ENCODE measurements around the gene SLC16A12.

The SLC16A12 gene

GRCh38 chr10:89524279-89524678 lies 11.1 kb downstream of the SLC16A12 start:
- no peak for DNase-seq (ENCODE audit: low read depth)
- TF ChIP-seq, protein P1, sequence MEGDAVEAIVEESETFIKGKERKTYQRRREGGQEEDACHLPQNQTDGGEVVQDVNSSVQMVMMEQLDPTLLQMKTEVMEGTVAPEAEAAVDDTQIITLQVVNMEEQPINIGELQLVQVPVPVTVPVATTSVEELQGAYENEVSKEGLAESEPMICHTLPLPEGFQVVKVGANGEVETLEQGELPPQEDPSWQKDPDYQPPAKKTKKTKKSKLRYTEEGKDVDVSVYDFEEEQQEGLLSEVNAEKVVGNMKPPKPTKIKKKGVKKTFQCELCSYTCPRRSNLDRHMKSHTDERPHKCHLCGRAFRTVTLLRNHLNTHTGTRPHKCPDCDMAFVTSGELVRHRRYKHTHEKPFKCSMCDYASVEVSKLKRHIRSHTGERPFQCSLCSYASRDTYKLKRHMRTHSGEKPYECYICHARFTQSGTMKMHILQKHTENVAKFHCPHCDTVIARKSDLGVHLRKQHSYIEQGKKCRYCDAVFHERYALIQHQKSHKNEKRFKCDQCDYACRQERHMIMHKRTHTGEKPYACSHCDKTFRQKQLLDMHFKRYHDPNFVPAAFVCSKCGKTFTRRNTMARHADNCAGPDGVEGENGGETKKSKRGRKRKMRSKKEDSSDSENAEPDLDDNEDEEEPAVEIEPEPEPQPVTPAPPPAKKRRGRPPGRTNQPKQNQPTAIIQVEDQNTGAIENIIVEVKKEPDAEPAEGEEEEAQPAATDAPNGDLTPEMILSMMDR (IDR thresholded peaks at IDR 0.05; ENCODE audit: control insufficient read depth, extremely low read depth, insufficient read depth) = no peak
- H3K4me3 ChIP-seq (ENCODE audit: low read depth, low read length) = no peak overlapping the region

DNA sequence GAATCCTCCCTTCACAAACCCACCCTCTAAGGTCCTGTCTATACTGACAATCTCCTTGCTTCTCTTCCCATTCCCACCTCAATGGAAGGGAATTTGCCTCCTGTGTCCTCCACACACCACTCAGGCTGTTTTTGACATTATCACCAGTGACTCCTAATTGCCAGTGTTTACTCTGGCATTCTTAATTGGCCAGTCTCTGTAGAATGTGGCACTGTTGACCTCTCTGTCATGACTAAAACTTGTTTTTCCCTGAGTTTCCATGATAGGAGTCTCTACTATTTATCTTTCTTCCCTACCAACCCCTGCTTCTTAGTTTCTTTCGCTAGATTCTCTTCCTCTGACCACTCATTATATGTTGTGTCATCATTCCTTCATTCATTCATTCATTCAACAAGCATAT lies 12.1 kb downstream of the SLC16A12 start:
- H3K4me3 ChIP-seq (ENCODE audit: low read depth, low read length) = no peak overlapping the region
- DNase-seq (ENCODE audit: low read depth) = no peak
- TF ChIP-seq, protein P1 (IDR thresholded peaks at IDR 0.05; ENCODE audit: control insufficient read depth, extremely low read depth, insufficient read depth) = no peak

GRCh38 chr10:89522463-89522862 lies 12.9 kb downstream of the SLC16A12 start:
- TF ChIP-seq, protein P1 (IDR thresholded peaks at IDR 0.05; ENCODE audit: control insufficient read depth, extremely low read depth, insufficient read depth) = no peak
- H3K4me3 ChIP-seq (ENCODE audit: low read depth, low read length) = no peak overlapping the region
- DNase-seq (ENCODE audit: low read depth) = no peak

DNA sequence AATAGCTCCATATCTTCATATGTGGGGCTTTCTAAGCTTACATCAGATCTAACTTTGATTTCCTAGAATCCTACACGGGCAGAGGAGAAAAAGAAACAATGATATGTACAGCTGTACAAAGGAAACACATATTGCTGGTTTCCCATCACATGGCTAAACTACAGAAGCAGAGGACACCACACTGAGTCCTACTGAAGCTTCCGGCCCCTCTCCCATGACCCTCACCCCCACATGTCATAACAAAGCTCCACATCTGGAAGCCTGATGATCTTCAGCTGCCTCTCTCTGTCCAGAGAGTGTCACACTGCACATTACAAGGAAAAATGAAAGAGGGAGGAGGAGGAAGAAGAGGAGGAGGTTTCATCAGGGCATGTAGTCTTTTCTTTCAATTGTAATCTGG lies 14.0 kb downstream of the SLC16A12 start:
- TF ChIP-seq, protein P1 (IDR thresholded peaks at IDR 0.05; ENCODE audit: control insufficient read depth, extremely low read depth, insufficient read depth) = no peak
- H3K4me3 ChIP-seq (ENCODE audit: low read depth, low read length) = no peak overlapping the region
- DNase-seq (ENCODE audit: low read depth) = no peak

DNA sequence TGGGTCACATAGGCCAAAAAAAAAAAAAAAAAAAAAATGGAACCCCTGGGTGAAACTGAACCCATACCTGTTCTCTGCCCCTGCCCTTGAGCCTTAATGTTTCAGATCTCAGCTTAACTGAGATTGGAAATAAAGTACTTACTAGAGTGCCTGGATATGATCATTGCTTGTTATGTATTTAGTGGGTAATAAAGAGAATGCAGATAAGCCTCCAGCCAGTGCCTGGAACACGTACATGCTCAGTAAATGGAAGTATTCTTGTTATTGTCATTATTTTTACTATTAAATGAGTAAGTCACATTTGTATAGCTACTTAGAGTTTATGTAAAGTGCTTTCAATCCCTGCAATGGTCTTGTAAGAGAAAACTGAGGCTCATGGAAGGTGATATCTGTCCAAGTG lies 14.7 kb downstream of the SLC16A12 start:
- H3K4me3 ChIP-seq (ENCODE audit: low read depth, low read length) = no peak overlapping the region
- TF ChIP-seq, protein P1 (IDR thresholded peaks at IDR 0.05; ENCODE audit: control insufficient read depth, extremely low read depth, insufficient read depth) = no peak
- no peak for DNase-seq (ENCODE audit: low read depth)

GRCh38 chr10:89518876-89519842 lies 16.2 kb downstream of the SLC16A12 start:
- TF ChIP-seq, protein P1 (IDR thresholded peaks at IDR 0.05; ENCODE audit: control insufficient read depth, extremely low read depth, insufficient read depth) = no peak
- H3K4me3 ChIP-seq (ENCODE audit: low read depth, low read length) = no peak overlapping the region
- DNase-seq (ENCODE audit: low read depth) = no peak

Measured in LNCaP clone FGC (cell line).